DMS114 treated with DMSO at 0.1 percent for 48 hours (cell line): ENCODE measurements around the gene ZSWIM7.
"Not testable (repeated sequence)": the region's sequence is repeated elsewhere in the genome, so short reads cannot be mapped to it uniquely, and the experiment has no call there.

Experiments
- DNase-seq: peaks from one replicate; lab custom pipeline; 2025; ENCODE audit not compliant: unreplicated experiment; lab: John Stamatoyannopoulos, UW

Gene ZSWIM7

GRCh38 chr17:15999974-16000827 is 697 bp upstream of the ZSWIM7 start:
- no peak for DNase-seq

GRCh38 chr17:15998031-15998562 is 1.4 kb downstream of the ZSWIM7 start:
- no peak for DNase-seq

GRCh38 chr17:15996322-15996721 is 3.2 kb downstream of the ZSWIM7 start:
- DNase-seq: no peak

GRCh38 chr17:15981646-15982580 is 17.6 kb downstream of the ZSWIM7 start:
- no peak for DNase-seq

GRCh38 chr17:15981208-15981607 is 18.3 kb downstream of the ZSWIM7 start:
- no peak for DNase-seq

- not testable (repeated sequence) for DNase-seq
Observed at GRCh38 chr17:15979013-15979412, 20.5 kb downstream of the ZSWIM7 start.

GRCh38 chr17:15978606-15979005 is 20.9 kb downstream of the ZSWIM7 start:
- DNase-seq: no peak

GRCh38 chr17:15977894-15978293 is 21.6 kb downstream of the ZSWIM7 start:
- DNase-seq: no peak

- DNase-seq: no peak
Observed at GRCh38 chr17:15973834-15974233, 25.7 kb downstream of the ZSWIM7 start.

GRCh38 chr17:15973016-15973415 is 26.5 kb downstream of the ZSWIM7 start:
- no peak for DNase-seq

GRCh38 chr17:15972497-15972951 is 27.0 kb downstream of the ZSWIM7 start:
- DNase-seq: no peak

GRCh38 chr17:15971882-15972281 is 27.6 kb downstream of the ZSWIM7 start:
- no peak for DNase-seq

- DNase-seq: no peak
Observed at GRCh38 chr17:15971098-15971678, 28.3 kb downstream of the ZSWIM7 start.

GRCh38 chr17:15970500-15970899 is 29.0 kb downstream of the ZSWIM7 start:
- no peak for DNase-seq

GRCh38 chr17:15969463-15969862 is 30.0 kb downstream of the ZSWIM7 start:
- no peak for DNase-seq

- DNase-seq: no peak
Observed at GRCh38 chr17:15967706-15968399, 31.7 kb downstream of the ZSWIM7 start.

GRCh38 chr17:15966879-15967248 is 32.6 kb downstream of the ZSWIM7 start:
- DNase-seq: no peak

- no peak for DNase-seq
Observed at GRCh38 chr17:15966183-15966878, 33.2 kb downstream of the ZSWIM7 start.

GRCh38 chr17:15965528-15965927 is 34.0 kb downstream of the ZSWIM7 start:
- DNase-seq: no peak

- no peak for DNase-seq
Observed at GRCh38 chr17:15963670-15964110, 35.8 kb downstream of the ZSWIM7 start.
